ENCODE results near the gene PARVG. TPM values are rescaled to one million over a fixed set of nuclear protein-coding genes. Genes with fewer than 3 reads are reported as not detected.

Gene PARVG
- total and polyA plus RNA-seq, 10 of the 15 experiments (the other 5 are each of a cell fraction or from before 2014, with no cell fraction given): 6.3 to 123 (median 71.9) TPM

- no peak for TF ChIP-seq CUX1 (IDR thresholded peaks at IDR 0.05; ENCODE audit: insufficient replicate concordance, low read depth, low read length)
These were observed 63.6 kb downstream of the PARVG start (continued) for GRCh38 chr22:44244265-44244822.

- 51% methylated on average over 7 of the region's 7 CpGs for WGBS (ENCODE audit: insufficient coverage, insufficient replicate concordance, low lambda C conversion rate, missing lambda C conversion rate)
- no peak overlapping the region for H2AFZ ChIP-seq (ENCODE audit: control insufficient read depth, low read depth, low read length)
- no peaks in the 10 kb centered on the region for H3K79me2 ChIP-seq (ENCODE audit: control insufficient read depth, insufficient read depth, low read length)
- no peak overlapping the region for H3K4me2 ChIP-seq (ENCODE audit: control insufficient read depth, insufficient read depth)
- no peak for ATAC-seq
- no peak overlapping the region for H3K9ac ChIP-seq (ENCODE audit: control insufficient read depth, insufficient read depth, low read length)
- ChIA-PET POLR2A (no interaction called here), SMC1A (ENCODE audit: uncharacterized antibody, unreplicated experiment) (no interaction called here), RAD21 (ENCODE audit: unreplicated experiment) (no interaction called here), CTCF (no interaction called here)
- intact Hi-C loops (cut with micrococcal nuclease; ENCODE audit: unreplicated experiment) (no loop called here), in situ Hi-C loops (cut with MboI) (no loop called here)
- H3K9me3 ChIP-seq (replicated peaks; ENCODE audit: control insufficient read depth, insufficient read depth, low read length): peaks cover 3% of the 10 kb centered on the region; the same call in 2 of the 3 replicates
- no peak overlapping the region for H3K4me3 ChIP-seq
- no TSS peak for BruUV-seq (replicated peaks)
- no peak for FAIRE-seq
- no peaks in the 10 kb centered on the region for H3K36me3 ChIP-seq (ENCODE audit: control insufficient read depth in 2 of 2, insufficient read depth in 2 of 2, low read length in 1 of 2)
- H4K20me1 ChIP-seq (ENCODE audit: control insufficient read depth, insufficient read depth): no peaks in the 10 kb centered on the region
- H3K27me3 ChIP-seq (replicated peaks in 1 of 2; ENCODE audit: control insufficient read depth in 2 of 2, insufficient read depth in 2 of 2, low read length in 1 of 2): no peaks in the 10 kb centered on the region; a peak in 2 of 4 replicates
- no peak for DNase-seq (ENCODE audit: low read depth, low spot score)
- H3K27ac ChIP-seq (ENCODE audit: control insufficient read depth, insufficient read depth): no peak overlapping the region
- TF ChIP-seq ZNF24 (IDR thresholded peaks at IDR 0.05): no peak
- TF ChIP-seq NFYA (IDR thresholded peaks at IDR 0.05; ENCODE audit: borderline replicate concordance, low read depth, low read length): no peak
- no peak for TF ChIP-seq IRF5 (IDR thresholded peaks at IDR 0.05; ENCODE audit: borderline replicate concordance)
- no peak for TF ChIP-seq CEBPZ (IDR thresholded peaks at IDR 0.05; ENCODE audit: low read depth, low read length)
- TF ChIP-seq IRF4 (IDR thresholded peaks at IDR 0.05; ENCODE audit: low read depth, low read length): no peak
- TF ChIP-seq YBX1 (IDR thresholded peaks at IDR 0.05): no peak
- no peak for TF ChIP-seq EP300 (IDR thresholded peaks at IDR 0.05; ENCODE audit: borderline replicate concordance in 1 of 2, control insufficient read depth in 1 of 2, low read depth in 2 of 2, low read length in 2 of 2)
- no peak for TF ChIP-seq IRF3 (IDR thresholded peaks at IDR 0.05)
- TF ChIP-seq HDAC6 (IDR thresholded peaks at IDR 0.05; ENCODE audit: unreplicated experiment): no peak
- TF ChIP-seq BACH1 (IDR thresholded peaks at IDR 0.05; ENCODE audit: borderline replicate concordance): no peak
- no peaks in the 10 kb centered on the region for H3K4me1 ChIP-seq (ENCODE audit: control insufficient read depth, insufficient read depth, low read length)
These were observed 64.7 kb downstream of the PARVG start for GRCh38 chr22:44245438-44245837.

All from GM12878 (cell line).